Measurements from ENCODE around the gene CD99L2. TPM values are rescaled to one million over a fixed set of nuclear protein-coding genes. Genes with fewer than 3 reads are reported as not detected.

Gene CD99L2
- total and polyA plus RNA-seq, 10 of the 15 experiments (the other 5 are each of a cell fraction or from before 2014, with no cell fraction given), result 1.1 to 22.9 (median 13.0) TPM

DNA sequence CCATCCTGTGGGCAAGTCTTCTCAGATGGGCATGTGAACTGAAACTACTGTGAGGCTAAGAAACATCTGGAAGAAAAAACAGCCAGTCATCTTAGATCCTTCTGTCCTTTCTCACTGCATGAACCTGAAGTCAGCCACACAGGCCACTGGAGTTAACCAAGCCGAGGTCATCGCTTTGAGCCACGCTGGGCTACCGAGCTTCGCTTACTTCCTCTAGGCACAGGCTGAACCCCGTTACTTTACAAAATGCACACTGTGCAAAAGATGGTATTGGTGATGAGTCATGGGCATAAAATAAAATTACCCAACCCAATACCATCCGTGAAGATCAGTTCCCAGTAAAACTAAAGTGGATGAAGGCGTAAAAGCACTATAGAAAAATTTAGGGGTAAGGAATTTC, 119.1 kb downstream of the CD99L2 start:
- SMC1A ChIA-PET (ENCODE audit: uncharacterized antibody, unreplicated experiment), result interaction anchor here (1.3 kb wide), 1 partner anchor 102 kb away, joined by 5 read pairs; no protein-coding TSS in a partner anchor
- no peaks in the 10 kb centered on the region for H3K9me3 ChIP-seq (replicated peaks; ENCODE audit: control insufficient read depth, insufficient read depth, low read length)
- no peaks in the 10 kb centered on the region for H3K27me3 ChIP-seq (replicated peaks in 1 of 2; ENCODE audit: control insufficient read depth in 2 of 2, insufficient read depth in 2 of 2, low read length in 1 of 2)
- H3K4me1 ChIP-seq (ENCODE audit: control insufficient read depth, insufficient read depth, low read length), result peaks cover 7% of the 10 kb centered on the region; the same call in 1 of the 2 replicates
- no peak for FAIRE-seq
- RAD21 ChIA-PET (ENCODE audit: unreplicated experiment), result no interaction called here
- no peak for DNase-seq (ENCODE audit: low read depth, low spot score)
- intact Hi-C loops (cut with micrococcal nuclease; ENCODE audit: unreplicated experiment) (loop anchor here (5.0 to 10.0 kb wide), 2 partner anchors 118 to 205 kb away; partner anchors contain the start of genes CD99L2 and HMGB3), in situ Hi-C loops (cut with MboI) (loop anchor here (5.0 to 25.0 kb wide), 2 partner anchors 308 to 608 kb away; partner anchors contain the start of gene VMA21)
- TF ChIP-seq, protein P1, sequence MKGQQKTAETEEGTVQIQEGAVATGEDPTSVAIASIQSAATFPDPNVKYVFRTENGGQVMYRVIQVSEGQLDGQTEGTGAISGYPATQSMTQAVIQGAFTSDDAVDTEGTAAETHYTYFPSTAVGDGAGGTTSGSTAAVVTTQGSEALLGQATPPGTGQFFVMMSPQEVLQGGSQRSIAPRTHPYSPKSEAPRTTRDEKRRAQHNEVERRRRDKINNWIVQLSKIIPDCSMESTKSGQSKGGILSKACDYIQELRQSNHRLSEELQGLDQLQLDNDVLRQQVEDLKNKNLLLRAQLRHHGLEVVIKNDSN (IDR thresholded peaks at IDR 0.05; ENCODE audit: borderline replicate concordance, extremely low read length, insufficient read depth, low read depth, low read length), result no peak
- TF ChIP-seq, protein P2, sequence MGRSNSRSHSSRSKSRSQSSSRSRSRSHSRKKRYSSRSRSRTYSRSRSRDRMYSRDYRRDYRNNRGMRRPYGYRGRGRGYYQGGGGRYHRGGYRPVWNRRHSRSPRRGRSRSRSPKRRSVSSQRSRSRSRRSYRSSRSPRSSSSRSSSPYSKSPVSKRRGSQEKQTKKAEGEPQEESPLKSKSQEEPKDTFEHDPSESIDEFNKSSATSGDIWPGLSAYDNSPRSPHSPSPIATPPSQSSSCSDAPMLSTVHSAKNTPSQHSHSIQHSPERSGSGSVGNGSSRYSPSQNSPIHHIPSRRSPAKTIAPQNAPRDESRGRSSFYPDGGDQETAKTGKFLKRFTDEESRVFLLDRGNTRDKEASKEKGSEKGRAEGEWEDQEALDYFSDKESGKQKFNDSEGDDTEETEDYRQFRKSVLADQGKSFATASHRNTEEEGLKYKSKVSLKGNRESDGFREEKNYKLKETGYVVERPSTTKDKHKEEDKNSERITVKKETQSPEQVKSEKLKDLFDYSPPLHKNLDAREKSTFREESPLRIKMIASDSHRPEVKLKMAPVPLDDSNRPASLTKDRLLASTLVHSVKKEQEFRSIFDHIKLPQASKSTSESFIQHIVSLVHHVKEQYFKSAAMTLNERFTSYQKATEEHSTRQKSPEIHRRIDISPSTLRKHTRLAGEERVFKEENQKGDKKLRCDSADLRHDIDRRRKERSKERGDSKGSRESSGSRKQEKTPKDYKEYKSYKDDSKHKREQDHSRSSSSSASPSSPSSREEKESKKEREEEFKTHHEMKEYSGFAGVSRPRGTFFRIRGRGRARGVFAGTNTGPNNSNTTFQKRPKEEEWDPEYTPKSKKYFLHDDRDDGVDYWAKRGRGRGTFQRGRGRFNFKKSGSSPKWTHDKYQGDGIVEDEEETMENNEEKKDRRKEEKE (IDR thresholded peaks at IDR 0.05), result no peak
- TF ChIP-seq CHD4 (IDR thresholded peaks at IDR 0.05), result no peak
- TF ChIP-seq IRF4 (IDR thresholded peaks at IDR 0.05; ENCODE audit: low read depth, low read length), result no peak
- no peak for TF ChIP-seq JUND (IDR thresholded peaks at IDR 0.05; ENCODE audit: low read depth, low read length)
- no peak for TF ChIP-seq PML (IDR thresholded peaks at IDR 0.05; ENCODE audit: low read length)
- TF ChIP-seq, protein P3, sequence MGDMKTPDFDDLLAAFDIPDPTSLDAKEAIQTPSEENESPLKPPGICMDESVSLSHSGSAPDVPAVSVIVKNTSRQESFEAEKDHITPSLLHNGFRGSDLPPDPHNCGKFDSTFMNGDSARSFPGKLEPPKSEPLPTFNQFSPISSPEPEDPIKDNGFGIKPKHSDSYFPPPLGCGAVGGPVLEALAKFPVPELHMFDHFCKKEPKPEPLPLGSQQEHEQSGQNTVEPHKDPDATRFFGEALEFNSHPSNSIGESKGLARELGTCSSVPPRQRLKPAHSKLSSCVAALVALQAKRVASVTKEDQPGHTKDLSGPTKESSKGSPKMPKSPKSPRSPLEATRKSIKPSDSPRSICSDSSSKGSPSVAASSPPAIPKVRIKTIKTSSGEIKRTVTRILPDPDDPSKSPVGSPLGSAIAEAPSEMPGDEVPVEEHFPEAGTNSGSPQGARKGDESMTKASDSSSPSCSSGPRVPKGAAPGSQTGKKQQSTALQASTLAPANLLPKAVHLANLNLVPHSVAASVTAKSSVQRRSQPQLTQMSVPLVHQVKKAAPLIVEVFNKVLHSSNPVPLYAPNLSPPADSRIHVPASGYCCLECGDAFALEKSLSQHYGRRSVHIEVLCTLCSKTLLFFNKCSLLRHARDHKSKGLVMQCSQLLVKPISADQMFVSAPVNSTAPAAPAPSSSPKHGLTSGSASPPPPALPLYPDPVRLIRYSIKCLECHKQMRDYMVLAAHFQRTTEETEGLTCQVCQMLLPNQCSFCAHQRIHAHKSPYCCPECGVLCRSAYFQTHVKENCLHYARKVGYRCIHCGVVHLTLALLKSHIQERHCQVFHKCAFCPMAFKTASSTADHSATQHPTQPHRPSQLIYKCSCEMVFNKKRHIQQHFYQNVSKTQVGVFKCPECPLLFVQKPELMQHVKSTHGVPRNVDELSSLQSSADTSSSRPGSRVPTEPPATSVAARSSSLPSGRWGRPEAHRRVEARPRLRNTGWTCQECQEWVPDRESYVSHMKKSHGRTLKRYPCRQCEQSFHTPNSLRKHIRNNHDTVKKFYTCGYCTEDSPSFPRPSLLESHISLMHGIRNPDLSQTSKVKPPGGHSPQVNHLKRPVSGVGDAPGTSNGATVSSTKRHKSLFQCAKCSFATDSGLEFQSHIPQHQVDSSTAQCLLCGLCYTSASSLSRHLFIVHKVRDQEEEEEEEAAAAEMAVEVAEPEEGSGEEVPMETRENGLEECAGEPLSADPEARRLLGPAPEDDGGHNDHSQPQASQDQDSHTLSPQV (IDR thresholded peaks at IDR 0.05), result no peak
- no peak for TF ChIP-seq PAX5 (IDR thresholded peaks at IDR 0.05; ENCODE audit: borderline replicate concordance, low read depth, low read length)
- no peak for TF ChIP-seq TARDBP (IDR thresholded peaks at IDR 0.05; ENCODE audit: borderline replicate concordance)
- TF ChIP-seq, protein P4, sequence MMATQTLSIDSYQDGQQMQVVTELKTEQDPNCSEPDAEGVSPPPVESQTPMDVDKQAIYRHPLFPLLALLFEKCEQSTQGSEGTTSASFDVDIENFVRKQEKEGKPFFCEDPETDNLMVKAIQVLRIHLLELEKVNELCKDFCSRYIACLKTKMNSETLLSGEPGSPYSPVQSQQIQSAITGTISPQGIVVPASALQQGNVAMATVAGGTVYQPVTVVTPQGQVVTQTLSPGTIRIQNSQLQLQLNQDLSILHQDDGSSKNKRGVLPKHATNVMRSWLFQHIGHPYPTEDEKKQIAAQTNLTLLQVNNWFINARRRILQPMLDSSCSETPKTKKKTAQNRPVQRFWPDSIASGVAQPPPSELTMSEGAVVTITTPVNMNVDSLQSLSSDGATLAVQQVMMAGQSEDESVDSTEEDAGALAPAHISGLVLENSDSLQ (IDR thresholded peaks at IDR 0.05), result no peak
- no peak for TF ChIP-seq MTA2 (IDR thresholded peaks at IDR 0.05; ENCODE audit: low read depth)
- no peak for TF ChIP-seq LARP7 (IDR thresholded peaks at IDR 0.05)
- TF ChIP-seq, protein P5, sequence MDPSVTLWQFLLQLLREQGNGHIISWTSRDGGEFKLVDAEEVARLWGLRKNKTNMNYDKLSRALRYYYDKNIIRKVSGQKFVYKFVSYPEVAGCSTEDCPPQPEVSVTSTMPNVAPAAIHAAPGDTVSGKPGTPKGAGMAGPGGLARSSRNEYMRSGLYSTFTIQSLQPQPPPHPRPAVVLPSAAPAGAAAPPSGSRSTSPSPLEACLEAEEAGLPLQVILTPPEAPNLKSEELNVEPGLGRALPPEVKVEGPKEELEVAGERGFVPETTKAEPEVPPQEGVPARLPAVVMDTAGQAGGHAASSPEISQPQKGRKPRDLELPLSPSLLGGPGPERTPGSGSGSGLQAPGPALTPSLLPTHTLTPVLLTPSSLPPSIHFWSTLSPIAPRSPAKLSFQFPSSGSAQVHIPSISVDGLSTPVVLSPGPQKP (IDR thresholded peaks at IDR 0.05; ENCODE audit: low read depth, low read length), result no peak
- H3K9ac ChIP-seq (ENCODE audit: control insufficient read depth, insufficient read depth, low read length), result no peak overlapping the region
- no peak overlapping the region for H3K4me2 ChIP-seq (ENCODE audit: control insufficient read depth, insufficient read depth)
- no peak overlapping the region for H3K4me3 ChIP-seq
- CTCF ChIA-PET, result no interaction called here
- 78% methylated on average over 8 of the region's 8 CpGs for WGBS (ENCODE audit: insufficient coverage, insufficient replicate concordance, low lambda C conversion rate, missing lambda C conversion rate)
- no peak overlapping the region for H3K27ac ChIP-seq (ENCODE audit: control insufficient read depth, insufficient read depth)
- POLR2A ChIA-PET, result no interaction called here
- no peaks in the 10 kb centered on the region; a peak in 1 of 4 replicates for H3K36me3 ChIP-seq (ENCODE audit: control insufficient read depth in 2 of 2, insufficient read depth in 2 of 2, low read length in 1 of 2)
- BruUV-seq (replicated peaks), result no TSS peak
- H2AFZ ChIP-seq (ENCODE audit: control insufficient read depth, low read depth, low read length), result no peak overlapping the region
- no peaks in the 10 kb centered on the region for H3K79me2 ChIP-seq (ENCODE audit: control insufficient read depth, insufficient read depth, low read length)
- ATAC-seq, result no peak
- H4K20me1 ChIP-seq (ENCODE audit: control insufficient read depth, insufficient read depth), result no peaks in the 10 kb centered on the region

All from GM12878 (cell line).